HG03342 (cell line): Measurements from ENCODE around the gene TMEM209.

Experiments used
- ATAC-seq: cut with Tn5 transposase; IDR thresholded peaks from one replicate; pipeline ENCODE4 v1.9.1; 2021; ENCODE audit warnings: mild to moderate bottlenecking, moderate library complexity; ENCODE audit not compliant: unreplicated experiment

The TMEM209 gene

DNA sequence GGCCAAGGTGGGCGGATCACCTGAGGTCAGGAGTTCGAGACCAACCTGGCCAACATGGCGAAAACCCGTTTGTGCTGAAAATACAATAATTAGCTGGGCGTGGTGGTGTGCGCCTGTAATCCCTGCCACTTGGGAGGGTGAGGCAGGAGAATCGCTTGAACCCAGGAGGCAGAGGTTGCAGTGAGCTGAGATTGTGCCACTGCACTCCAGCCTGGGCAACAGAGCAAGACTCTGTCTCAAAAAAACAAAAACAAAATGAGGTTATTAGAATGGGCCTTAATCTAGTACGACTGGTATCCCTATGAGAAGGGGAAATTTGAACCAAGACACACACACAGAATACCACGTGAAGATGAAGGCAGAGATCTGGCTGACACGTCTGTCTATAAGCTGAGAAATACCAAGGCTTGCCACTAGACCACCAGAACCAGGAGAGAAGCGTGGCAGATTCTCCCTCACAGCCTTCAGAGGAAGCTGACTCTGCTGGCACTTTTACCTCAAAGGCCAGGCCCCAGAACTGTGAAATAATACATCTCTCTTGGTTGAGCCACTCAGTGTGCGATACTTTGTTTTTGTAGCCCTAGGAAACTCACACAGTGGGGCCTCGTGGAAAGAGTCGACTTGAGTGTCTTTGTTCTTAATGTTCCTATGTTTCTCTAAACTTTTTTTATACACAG, 59.6 kb downstream of the TMEM209 start:
- no peak for ATAC-seq

DNA sequence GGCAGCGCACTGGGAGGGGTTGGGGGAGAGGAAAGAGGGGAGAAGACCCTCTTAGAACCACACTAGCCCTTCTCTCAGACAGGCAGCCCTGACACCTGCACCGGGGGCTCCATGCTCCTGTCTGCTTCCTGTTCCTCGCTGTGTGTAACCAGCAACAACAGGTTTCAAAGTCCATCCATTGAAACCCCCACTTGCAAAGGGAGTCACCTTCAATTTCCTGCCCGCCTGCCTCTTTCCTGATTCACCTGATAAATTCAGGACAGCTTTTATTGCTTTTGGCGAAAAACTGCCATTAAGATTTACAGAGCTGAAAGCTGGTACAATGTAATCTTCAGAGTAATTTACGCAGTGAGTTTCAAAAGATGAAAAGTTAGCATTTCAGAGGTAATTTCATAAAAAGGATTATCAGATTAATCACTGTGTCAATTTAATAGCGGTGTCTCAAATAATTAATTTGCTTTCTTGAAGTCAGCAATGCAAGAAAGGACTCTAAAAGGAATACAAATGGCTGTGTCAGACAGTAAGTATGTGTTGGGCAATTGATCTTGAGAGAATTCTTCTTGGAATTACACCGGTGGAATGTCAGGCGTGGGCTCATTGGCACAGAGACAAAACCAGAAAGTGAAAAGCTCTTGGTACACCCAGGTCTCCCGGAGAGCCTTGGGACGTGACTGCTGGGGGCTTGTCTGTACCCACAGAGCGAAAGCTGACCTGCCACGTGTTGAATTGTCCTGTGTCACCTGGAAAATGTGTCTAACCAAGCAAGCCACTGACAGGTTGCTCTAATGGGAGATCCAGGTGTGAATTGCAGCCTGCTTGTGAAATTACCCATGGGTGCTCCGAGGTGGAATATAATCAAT, 60.7 kb downstream of the TMEM209 start:
- no peak for ATAC-seq

DNA sequence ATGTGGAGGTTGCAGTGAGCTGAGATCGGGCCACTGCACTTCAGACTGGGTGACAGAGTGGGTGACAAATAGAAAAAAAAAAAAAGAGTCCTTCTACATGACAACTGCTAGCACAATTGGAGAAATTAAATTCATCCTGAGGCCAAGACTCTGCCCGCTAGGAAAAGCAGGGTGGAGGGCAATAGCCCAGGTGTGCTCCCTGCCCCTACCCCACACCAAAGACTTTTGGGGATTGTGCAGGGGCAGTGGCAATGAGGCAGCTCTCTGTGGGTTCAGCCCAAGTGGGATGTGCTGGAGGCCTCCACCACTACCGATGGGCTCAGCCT, 61.3 kb downstream of the TMEM209 start:
- ATAC-seq: no peak

- no peak for ATAC-seq
Measured at GRCh38 chr7:130143334-130143732, 61.9 kb downstream of the TMEM209 start.

DNA sequence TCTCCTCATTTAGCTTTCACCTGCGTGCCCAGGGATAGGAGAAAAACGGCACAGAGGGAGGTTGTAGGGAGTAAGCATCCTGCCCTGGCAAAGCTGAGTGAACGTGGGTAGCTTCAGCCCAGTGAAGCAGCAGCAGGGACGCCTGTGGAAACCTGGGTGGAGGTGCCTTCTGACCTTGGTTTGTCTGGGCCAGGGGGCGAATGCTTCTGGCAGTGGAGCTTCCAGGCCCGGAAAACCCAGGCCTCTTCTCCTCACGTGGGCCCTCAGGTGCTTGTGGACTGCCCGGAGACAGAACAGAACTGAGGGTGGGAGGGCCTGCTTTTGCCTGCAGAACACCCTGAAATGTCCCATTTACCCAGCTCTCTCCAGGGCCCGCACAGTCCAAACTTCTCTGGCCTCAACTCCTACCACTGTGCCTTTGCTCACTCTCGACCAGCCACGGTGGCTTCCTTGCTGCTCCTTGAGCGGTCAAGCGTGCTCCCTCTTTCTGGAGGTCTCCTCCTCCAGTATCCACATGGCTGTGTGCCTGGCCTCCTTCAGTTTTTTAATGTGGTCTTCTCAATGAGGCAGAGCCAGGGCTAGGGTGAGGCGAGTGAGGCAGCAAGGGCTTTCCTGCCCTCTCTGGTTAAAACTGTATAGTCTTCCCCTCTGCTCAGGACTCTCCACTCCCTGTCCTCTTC, 62.4 kb downstream of the TMEM209 start:
- ATAC-seq: no peak

DNA sequence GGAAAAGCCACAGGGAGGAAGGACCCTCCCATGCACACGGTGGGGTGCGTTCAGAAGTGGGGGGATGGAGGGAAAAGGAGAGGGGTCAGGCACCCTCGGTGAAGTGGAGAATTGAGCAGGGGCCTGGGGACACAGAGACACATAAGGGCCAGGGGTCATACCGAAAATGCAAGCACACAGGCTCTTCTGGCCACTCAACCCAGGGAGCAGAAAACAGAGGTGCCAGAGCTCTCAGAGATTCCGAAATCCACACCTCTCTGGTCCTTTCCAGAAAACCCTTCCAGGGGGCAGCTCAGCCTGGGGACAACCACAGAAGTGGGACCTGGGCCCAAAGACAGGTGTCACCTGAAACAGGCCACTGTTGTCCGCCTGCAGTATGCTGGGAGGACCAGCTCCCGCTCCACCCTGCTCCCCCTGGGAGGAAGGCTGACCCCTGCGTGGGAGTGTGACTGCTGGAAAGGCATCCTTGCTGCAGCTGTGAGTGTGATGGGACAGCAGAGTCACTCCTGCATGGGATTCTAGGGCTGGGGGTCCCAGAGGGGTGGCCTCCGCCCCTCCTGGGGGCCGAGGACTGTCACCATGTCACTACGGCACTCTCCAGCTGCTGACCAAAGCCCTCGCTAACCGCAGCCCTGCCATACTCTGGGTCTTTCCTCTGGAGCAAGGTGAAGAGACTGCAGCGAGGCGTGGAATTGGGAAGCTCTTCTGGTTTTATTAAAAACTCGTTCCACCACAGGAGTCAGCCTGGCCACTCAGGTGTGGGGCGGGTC, 63.1 kb downstream of the TMEM209 start:
- ATAC-seq: no peak

DNA sequence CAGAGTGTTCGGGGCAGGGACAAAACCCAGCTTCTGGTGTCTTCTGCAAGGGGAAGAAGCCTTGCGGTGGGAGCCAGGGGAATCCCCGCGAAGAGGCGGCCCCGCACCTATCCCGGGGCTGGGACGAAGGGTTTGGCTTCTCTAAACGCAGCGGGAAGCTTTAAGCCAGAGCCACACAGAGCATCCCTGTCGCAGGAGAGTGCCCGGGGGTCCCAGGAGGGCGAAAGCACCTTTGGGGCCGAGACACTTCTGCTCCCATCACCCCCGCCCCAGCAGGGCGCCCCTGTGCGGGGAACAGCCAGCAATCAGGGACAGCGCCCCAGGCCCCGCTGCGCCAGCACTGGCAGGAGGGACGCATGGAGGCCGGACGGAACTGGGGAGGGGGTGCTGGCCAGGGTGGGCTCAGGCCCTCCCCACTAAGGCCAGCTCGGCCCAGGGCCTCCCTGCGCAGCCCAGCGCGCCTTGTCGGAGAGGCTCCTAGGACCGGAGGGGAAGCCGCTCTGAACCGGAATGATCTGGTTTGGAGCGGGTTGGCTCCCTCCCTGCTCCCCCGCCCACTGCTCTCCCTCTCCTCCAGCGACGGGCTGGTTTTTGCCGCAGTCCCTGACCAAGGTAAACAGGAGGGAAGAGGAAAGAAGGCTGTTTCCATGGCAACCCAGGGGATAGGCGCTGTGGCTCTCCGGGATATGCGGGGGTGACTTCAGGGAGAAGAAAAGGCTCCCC, 63.9 kb downstream of the TMEM209 start:
- peak; percentile 52 for ATAC-seq

GRCh38 chr7:130140551-130141160, 64.5 kb downstream of the TMEM209 start:
- no peak for ATAC-seq

- no peak for ATAC-seq
Measured at GRCh38 chr7:130139193-130139960, 65.8 kb downstream of the TMEM209 start.

GRCh38 chr7:130137207-130137606, 68.0 kb downstream of the TMEM209 start:
- no peak for ATAC-seq

DNA sequence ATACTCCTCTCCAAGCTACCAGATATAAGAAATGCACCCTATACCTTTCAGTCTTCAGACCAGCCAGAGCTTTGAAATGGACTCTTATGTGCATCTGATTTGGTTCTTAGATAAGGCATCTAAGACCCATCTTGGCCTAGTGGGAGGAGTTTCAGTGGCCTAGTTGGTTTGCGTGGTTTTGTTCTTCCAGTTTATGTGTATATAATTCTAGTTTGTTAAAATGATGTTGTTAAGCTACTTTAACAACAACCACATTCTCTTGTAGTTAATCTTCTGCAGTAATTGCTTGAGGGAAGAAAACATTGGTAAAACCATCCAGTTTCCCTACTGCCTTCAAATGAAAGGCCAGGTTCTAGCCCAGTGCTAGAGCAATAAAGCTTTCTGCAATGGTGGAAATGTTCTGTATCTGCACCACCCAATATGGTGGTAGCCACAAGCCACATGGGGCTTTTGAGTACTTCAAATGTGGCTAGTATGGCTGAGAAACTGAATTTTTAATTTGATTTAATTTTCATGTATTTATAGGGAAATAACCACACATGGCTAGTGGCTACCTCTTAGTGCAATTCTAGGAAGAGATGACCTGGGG, 68.5 kb downstream of the TMEM209 start:
- ATAC-seq: no peak

DNA sequence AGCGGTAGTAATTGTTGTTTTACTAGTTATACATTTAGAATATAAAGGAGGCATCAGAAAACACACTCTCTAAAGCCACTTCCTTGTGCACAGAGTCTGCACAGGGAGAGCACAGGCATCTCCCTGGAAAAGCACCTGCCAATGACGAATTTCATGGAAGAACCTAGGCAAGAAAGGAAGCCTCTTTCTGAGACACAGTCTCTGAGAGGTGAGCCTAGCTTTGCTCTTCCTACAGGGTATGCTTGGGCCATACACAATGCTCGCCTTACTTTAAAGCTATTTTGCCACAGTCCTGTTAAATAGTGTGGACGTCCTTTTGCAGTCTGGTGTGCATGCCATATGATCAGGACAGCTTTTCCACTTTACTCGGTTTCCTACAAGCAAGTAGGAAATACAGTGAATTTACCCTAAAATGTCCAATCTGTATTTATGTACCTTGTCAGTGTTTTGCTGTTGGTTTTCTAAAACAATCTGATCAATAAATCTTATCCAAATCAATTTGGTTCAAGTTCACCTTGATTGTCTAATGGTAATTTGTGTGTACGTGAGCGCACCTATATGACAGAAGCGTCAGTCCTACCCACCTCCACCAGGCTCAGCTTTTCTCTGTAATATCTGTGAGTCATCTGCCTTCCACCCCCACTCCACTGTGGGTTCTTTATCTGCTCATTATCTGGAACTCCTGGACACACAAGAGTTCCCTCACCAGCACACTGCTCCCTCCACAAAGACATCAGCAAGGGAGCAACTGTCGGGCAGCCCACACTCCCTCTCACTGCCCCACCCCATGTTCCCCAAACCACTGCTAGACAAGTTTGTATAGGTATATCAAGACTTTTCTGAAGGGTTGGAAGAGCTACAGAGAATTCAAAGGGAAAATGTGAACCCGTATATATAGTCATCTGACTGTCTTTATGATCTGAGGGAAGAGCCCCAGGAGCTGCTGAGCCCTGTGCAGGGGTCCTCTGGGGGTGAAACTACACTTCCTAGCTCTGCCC, 69.7 kb downstream of the TMEM209 start:
- no peak for ATAC-seq

DNA sequence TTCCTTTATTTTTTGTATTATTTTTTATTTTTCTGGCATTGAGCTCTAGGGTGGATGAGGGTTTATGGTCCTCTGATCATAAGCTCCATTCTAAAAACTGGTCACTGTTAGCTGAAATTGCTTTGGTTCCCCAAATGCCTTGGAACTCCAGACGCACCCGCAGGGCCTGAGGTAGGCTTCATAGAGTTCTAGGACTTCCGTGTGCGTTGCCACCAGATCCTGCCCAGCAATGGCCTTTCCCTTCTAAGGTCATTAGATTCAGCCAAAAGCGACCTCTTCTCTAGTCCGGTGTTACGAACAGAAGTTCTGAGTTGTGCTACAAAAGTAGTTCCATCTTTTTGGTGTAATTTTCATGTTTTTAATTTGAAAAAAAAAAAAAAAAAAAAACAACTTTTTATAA, 70.5 kb downstream of the TMEM209 start:
- no peak for ATAC-seq

DNA sequence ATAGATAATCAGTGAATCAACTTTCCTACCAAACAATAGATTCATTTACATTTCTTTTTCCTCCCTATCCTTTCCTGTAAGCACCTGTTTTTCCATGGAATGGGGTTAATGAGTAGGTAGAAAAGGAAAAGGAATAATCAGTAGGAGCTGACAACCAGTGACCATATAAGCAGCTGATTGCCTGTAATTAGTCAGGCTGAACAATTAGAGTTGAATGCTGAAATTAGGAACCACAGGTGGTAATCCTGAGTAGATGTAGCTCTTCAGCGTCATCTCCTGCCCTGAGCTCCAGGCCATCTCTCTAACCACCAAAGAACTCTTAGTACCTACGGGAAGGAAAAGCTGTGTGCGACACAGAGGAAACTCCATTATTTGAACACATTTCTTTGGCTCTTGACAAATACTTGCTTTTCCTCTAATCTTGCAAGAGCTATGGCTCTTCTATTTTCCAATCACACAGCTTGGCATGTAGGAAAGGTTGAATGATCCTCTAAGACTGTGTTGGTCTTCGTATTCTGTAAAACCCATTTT, 71.0 kb downstream of the TMEM209 start:
- no peak for ATAC-seq

DNA sequence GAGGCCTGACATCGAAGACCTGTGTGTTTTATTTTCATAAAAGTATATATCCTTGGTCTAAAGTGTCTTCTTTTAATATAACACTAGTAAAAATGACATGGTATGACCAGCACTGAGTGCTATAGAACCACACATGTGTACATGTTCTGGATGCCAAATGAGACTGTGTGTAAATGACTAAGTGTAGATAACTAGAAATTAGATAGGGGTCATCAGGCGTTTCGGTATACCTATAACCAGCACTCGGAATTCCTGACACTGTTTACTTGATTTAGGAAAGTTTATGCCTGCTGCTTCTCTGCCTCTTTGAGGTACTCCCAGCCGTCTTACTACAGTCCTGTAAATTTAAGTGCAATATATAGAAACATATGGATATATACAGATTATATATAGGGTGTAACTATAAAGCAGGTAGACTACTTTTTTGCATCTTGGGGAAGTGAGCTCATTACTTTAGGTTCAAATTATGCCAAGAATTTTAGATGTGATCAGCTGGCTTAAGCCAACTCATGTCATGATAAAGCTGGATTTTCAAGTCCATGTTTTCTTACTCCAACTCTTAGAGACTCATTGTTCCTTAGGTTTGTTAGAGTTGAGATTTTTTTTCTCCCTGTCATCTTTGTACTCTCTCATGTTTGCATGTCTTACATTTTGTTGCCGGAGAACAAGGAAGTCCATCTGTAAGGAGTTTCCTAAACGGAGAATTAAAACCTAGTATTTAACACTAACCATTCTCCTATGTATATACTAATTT, 72.0 kb downstream of the TMEM209 start:
- no peak for ATAC-seq

- no peak for ATAC-seq
Measured at GRCh38 chr7:130131964-130132875, 73.0 kb downstream of the TMEM209 start.
